T-helper 1 cell (primary cell): ENCODE data around the gene PRUNE1.

Experiments used
- DNase-seq, 5 donors: peaks; one replicate each; pipeline ENCODE4 v3.0.0-alpha.2; 2012 to 2020

Gene PRUNE1

GRCh38 chr1:151006327-151007052, 1.8 kb upstream of the PRUNE1 start, which contains the start of gene MINDY1:
MINDY1 (minus strand) TSS chr1:151006902; CDS start chr1:151002617, 4,285 bp downstream.
- peak in 3 of 5 donors; percentile 9 to 55 (median 13) for DNase-seq

- no peak for DNase-seq
Measured at GRCh38 chr1:151007853-151008243, 401 bp upstream of the PRUNE1 start.

- DNase-seq, result no peak
Measured at GRCh38 chr1:151009206-151009587, 948 bp downstream of the PRUNE1 start.

GRCh38 chr1:151009674-151010345, 1.6 kb downstream of the PRUNE1 start:
- DNase-seq, result no peak

- no peak for DNase-seq
Measured at GRCh38 chr1:151010346-151010726, 2.1 kb downstream of the PRUNE1 start.

GRCh38 chr1:151011154-151011850, 3.1 kb downstream of the PRUNE1 start:
- DNase-seq, result no peak

GRCh38 chr1:151012684-151013471, 4.6 kb downstream of the PRUNE1 start:
- DNase-seq, result no peak

- no peak for DNase-seq
Measured at GRCh38 chr1:151013518-151013917, 5.3 kb downstream of the PRUNE1 start.

- DNase-seq, result peak; percentile 63 to 86 (median 75)
Measured at GRCh38 chr1:151024540-151025146, 16.4 kb downstream of the PRUNE1 start.

GRCh38 chr1:151026460-151026859, 18.2 kb downstream of the PRUNE1 start:
- no peak for DNase-seq

GRCh38 chr1:151032164-151032563, 23.9 kb downstream of the PRUNE1 start:
- no peak for DNase-seq

- no peak for DNase-seq
Measured at GRCh38 chr1:151035167-151035566, 26.9 kb downstream of the PRUNE1 start.

GRCh38 chr1:151036356-151036755, 28.1 kb downstream of the PRUNE1 start, which contains the start of gene BNIPL:
BNIPL (plus strand) TSS chr1:151036586; CDS start chr1:151036726, 140 bp downstream.
- no peak for DNase-seq

- no peak for DNase-seq
Measured at GRCh38 chr1:151037032-151037431, 28.8 kb downstream of the PRUNE1 start.

GRCh38 chr1:151039521-151039920, 31.3 kb downstream of the PRUNE1 start:
- DNase-seq, result no peak

- DNase-seq, result no peak
Measured at GRCh38 chr1:151043163-151043562, 34.9 kb downstream of the PRUNE1 start.

GRCh38 chr1:151047591-151047924, 39.3 kb downstream of the PRUNE1 start, which contains the start of gene C1orf56:
C1orf56 (plus strand) TSS chr1:151047751; CDS start chr1:151047848, 97 bp downstream.
- DNase-seq, result peak in 4 of 5 donors; percentile 37 to 62 (median 49)

GRCh38 chr1:151047925-151048644, 39.8 kb downstream of the PRUNE1 start:
- peak in 4 of 5 donors; percentile 36 to 67 (median 39) for DNase-seq

- no peak for DNase-seq
Measured at GRCh38 chr1:151048645-151049032, 40.4 kb downstream of the PRUNE1 start.

GRCh38 chr1:151049458-151049857, 41.2 kb downstream of the PRUNE1 start:
- DNase-seq, result no peak

GRCh38 chr1:151050051-151050688, 41.9 kb downstream of the PRUNE1 start:
- DNase-seq, result no peak
